SK-N-MC (cell line): ENCODE measurements around the gene DMRT3.
A peak's percentile ranks its signal among the peaks of the same experiment; 100 is the strongest.

ENCODE experiments used
- DNase-seq: peaks from one replicate; pipeline ENCODE4 v3.0.0-alpha.2; 2011; ENCODE audit warnings: low read depth, low spot score
- H3K27ac ChIP-seq: fragments of 200-600 bp; sonication (generic); 2 replicates; pipeline ENCODE4 v1.5.1; 2016; ENCODE audit warnings: mixed run types
- H3K36me3 ChIP-seq: fragments of 200-600 bp; sonication (generic); 2 replicates; pipeline ENCODE4 v1.6.1; 2017; ENCODE audit warnings: antibody characterized with exemption, low read length, mixed read lengths; ENCODE audit not compliant: insufficient read depth
- H3K4me3 ChIP-seq: fragments of 200-600 bp; sonication (generic); 2 replicates; pipeline ENCODE4 v1.5.1; 2016
- H3K9ac ChIP-seq: fragments of 200-600 bp; sonication (generic); 2 replicates; pipeline ENCODE4 v1.8.0; 2017; ENCODE audit warnings: mixed run types, mixed read lengths; ENCODE audit not compliant: insufficient read length
- H3K9me3 ChIP-seq: fragments of 200-600 bp; sonication (generic); 2 replicates; pipeline ENCODE4 v1.6.1; 2017; ENCODE audit warnings: low read depth, mild to moderate bottlenecking, antibody characterized with exemption, low read length, moderate library complexity, mixed read lengths
- EZH2 ChIP-seq: fragments of 200-600 bp; sonication (generic); IDR thresholded peaks from one replicate; pipeline ENCODE4 v1.6.1; 2017; ENCODE audit warnings: antibody characterized with exemption
- FOXP2 ChIP-seq: optimal IDR thresholded peaks from 2 replicates; pipeline ENCODE3; 2011; ENCODE audit warnings: mild to moderate bottlenecking, moderate library complexity; ENCODE audit not compliant: insufficient read depth; ENCODE audit errors: extremely low read length, control extremely low read depth
- POLR2AphosphoS5 ChIP-seq: IDR thresholded peaks from 2 replicates; pipeline ENCODE4 v1.6.1; 2012; ENCODE audit warnings: mild to moderate bottlenecking, low read depth, low read length, borderline replicate concordance

The DMRT3 gene

GRCh38 chr9:974031-974995, 2.1 kb upstream of the DMRT3 start:
- TF ChIP-seq EZH2, result no peak
- no peak for TF ChIP-seq FOXP2
- no peak for TF ChIP-seq POLR2AphosphoS5
- no peak overlapping the region for H3K9ac ChIP-seq
- H3K27ac ChIP-seq, result no peak overlapping the region
- H3K9me3 ChIP-seq, result no peaks in the 10 kb centered on the region
- H3K4me3 ChIP-seq, result no peak overlapping the region
- no peaks in the 10 kb centered on the region for H3K36me3 ChIP-seq
- DNase-seq, result no peak

GRCh38 chr9:974996-975739, 1.3 kb upstream of the DMRT3 start:
- no peak overlapping the region for H3K27ac ChIP-seq
- TF ChIP-seq FOXP2 (no peak), EZH2 (no peak), POLR2AphosphoS5 (no peak)
- no peaks in the 10 kb centered on the region for H3K9me3 ChIP-seq
- H3K9ac ChIP-seq, result no peak overlapping the region
- no peaks in the 10 kb centered on the region for H3K36me3 ChIP-seq
- DNase-seq, result no peak
- H3K4me3 ChIP-seq, result no peak overlapping the region

GRCh38 chr9:975740-976257, 656 bp upstream of the DMRT3 start:
- TF ChIP-seq EZH2 (peak; percentile 87), FOXP2 (no peak), POLR2AphosphoS5 (no peak)
- H3K36me3 ChIP-seq, result no peaks in the 10 kb centered on the region
- H3K9ac ChIP-seq, result no peak overlapping the region
- no peaks in the 10 kb centered on the region for H3K9me3 ChIP-seq
- DNase-seq, result no peak
- no peak overlapping the region for H3K27ac ChIP-seq
- H3K4me3 ChIP-seq, result no peak overlapping the region

GRCh38 chr9:976943-977837, 735 bp downstream of the DMRT3 start:
- TF ChIP-seq POLR2AphosphoS5 (no peak), EZH2 (no peak), FOXP2 (no peak)
- no peaks in the 10 kb centered on the region for H3K36me3 ChIP-seq
- H3K9ac ChIP-seq, result no peak overlapping the region
- no peak for DNase-seq
- H3K27ac ChIP-seq, result no peak overlapping the region
- no peaks in the 10 kb centered on the region for H3K9me3 ChIP-seq
- no peak overlapping the region for H3K4me3 ChIP-seq

GRCh38 chr9:977838-978830, 1.7 kb downstream of the DMRT3 start:
- H3K9me3 ChIP-seq, result no peaks in the 10 kb centered on the region
- H3K9ac ChIP-seq, result no peak overlapping the region
- no peak for DNase-seq
- no peaks in the 10 kb centered on the region for H3K36me3 ChIP-seq
- H3K27ac ChIP-seq, result no peak overlapping the region
- no peak overlapping the region for H3K4me3 ChIP-seq
- no peak for TF ChIP-seq POLR2AphosphoS5
- TF ChIP-seq FOXP2, result no peak
- no peak for TF ChIP-seq EZH2

GRCh38 chr9:979983-980382, 3.5 kb downstream of the DMRT3 start:
- Histone ChIP-seq H3K9ac (no peak overlapping the region), H3K36me3 (no peaks in the 10 kb centered on the region), H3K27ac (no peak overlapping the region), H3K4me3 (no peak overlapping the region), H3K9me3 (no peaks in the 10 kb centered on the region)
- TF ChIP-seq EZH2 (no peak), POLR2AphosphoS5 (no peak), FOXP2 (no peak)
- DNase-seq, result no peak

- no peaks in the 10 kb centered on the region for H3K9me3 ChIP-seq
- no peak overlapping the region for H3K4me3 ChIP-seq
- H3K9ac ChIP-seq, result no peak overlapping the region
- DNase-seq, result no peak
- no peak for TF ChIP-seq FOXP2
- no peak for TF ChIP-seq EZH2
- no peak for TF ChIP-seq POLR2AphosphoS5
- H3K27ac ChIP-seq, result no peak overlapping the region
- H3K36me3 ChIP-seq, result no peaks in the 10 kb centered on the region
Observed at GRCh38 chr9:980640-981039, 4.2 kb downstream of the DMRT3 start.
